GM12891 (cell line): ENCODE data around the gene WNT16.

Experiments used
- POLR2A ChIP-seq: IDR thresholded peaks from 2 replicates; pipeline ENCODE4 v1.6.1; 2011; ENCODE audit warnings: low read depth, low read length, control low read depth
- POLR2AphosphoS5 ChIP-seq: IDR thresholded peaks from 2 replicates; pipeline ENCODE4 v1.6.1; 2011; ENCODE audit warnings: low read depth, low read length, control low read depth
- TAF1 ChIP-seq: IDR thresholded peaks from 2 replicates; pipeline ENCODE4 v1.6.1; 2011; ENCODE audit warnings: low read depth, low read length, control low read depth

- no peak for TF ChIP-seq POLR2AphosphoS5
- TF ChIP-seq TAF1, result no peak
- TF ChIP-seq POLR2A, result no peak
These were observed 61.8 kb downstream of the WNT16 start for GRCh38 chr7:121390617-121391016.
